Smooth muscle cell (in vitro differentiated cells): ENCODE measurements around the gene HOXC11. TPM values are rescaled to one million over a fixed set of nuclear protein-coding genes. Genes with fewer than 3 reads are reported as not detected.

ENCODE experiments used
- DNase-seq: peaks from one replicate; lab custom pipeline; 2025; ENCODE audit not compliant: unreplicated experiment; lab: John Stamatoyannopoulos, UW
- H2AFZ ChIP-seq: fragments of 200-600 bp; sonication (generic); 2 replicates; pipeline ENCODE4 v1.6.0; 2016; ENCODE audit warnings: antibody characterized with exemption, low read depth, mild to moderate bottlenecking
- H3F3A ChIP-seq: fragments of 200-600 bp; sonication (generic); 2 replicates; pipeline ENCODE4 v1.6.0; 2017; ENCODE audit warnings: antibody characterized with exemption, low read depth
- H3K27ac ChIP-seq: fragments of 200-600 bp; sonication (generic); 2 replicates; pipeline ENCODE4 v1.5.1; 2016; ENCODE audit warnings: low read depth, mild to moderate bottlenecking
- H3K27me3 ChIP-seq: fragments of 200-600 bp; sonication (generic); 2 replicates; pipeline ENCODE4 v1.6.1; 2016; ENCODE audit warnings: low read depth, mild to moderate bottlenecking
- H3K36me3 ChIP-seq: fragments of 200-600 bp; sonication (generic); 2 replicates; pipeline ENCODE4 v1.5.1; 2016; ENCODE audit warnings: low read depth
- H3K4me1 ChIP-seq: fragments of 200-600 bp; sonication (generic); 2 replicates; pipeline ENCODE4 v1.5.1; 2016; ENCODE audit warnings: low read depth
- H3K4me2 ChIP-seq: fragments of 200-600 bp; sonication (generic); 2 replicates; pipeline ENCODE4 v1.6.0; 2016; ENCODE audit warnings: mild to moderate bottlenecking
- H3K4me3 ChIP-seq: fragments of 200-600 bp; sonication (generic); 2 replicates; pipeline ENCODE4 v1.5.1; 2016; ENCODE audit warnings: mild to moderate bottlenecking
- H3K79me2 ChIP-seq: fragments of 200-600 bp; sonication (generic); 2 replicates; pipeline ENCODE4 v1.6.0; 2016; ENCODE audit warnings: low read depth, mild to moderate bottlenecking
- H3K9ac ChIP-seq: fragments of 200-600 bp; sonication (generic); 2 replicates; pipeline ENCODE4 v1.6.0; 2016; ENCODE audit warnings: low read depth
- H3K9me3 ChIP-seq: fragments of 200-600 bp; sonication (generic); replicated peaks from 2 replicates; pipeline ENCODE4 v1.5.1; 2016; ENCODE audit warnings: low read depth
- H4K20me1 ChIP-seq: fragments of 200-600 bp; sonication (generic); 2 replicates; pipeline ENCODE4 v1.6.0; 2016; ENCODE audit warnings: low read depth
- CTCF ChIP-seq: fragments of 200-600 bp; sonication (generic); IDR thresholded peaks from 2 replicates; pipeline ENCODE4 v1.5.1; 2017; ENCODE audit warnings: borderline replicate concordance, mild to moderate bottlenecking, antibody characterized with exemption; ENCODE audit not compliant: insufficient read depth, poor library complexity, severe bottlenecking
- WGBS: methylation state at CpG from one replicate; pipeline ENCODE4 v1.1.7; 2016; ENCODE audit warnings: low lambda C conversion rate; 5-methylcytosine and 5-hydroxymethylcytosine counted together
- polyA plus RNA-seq: library from polyadenylated mRNA; unstranded; fragments of >200 nt; fragmentation: Nextera tagmentation; extraction: Ambion mirVana; gene quantifications from 2 replicates; pipeline ENCODE4 v1.2.1, GENCODE V29; 2016
- total RNA-seq: library from RNA; depleted of rRNA; stranded (reverse); fragments of >200 nt; gene quantifications from 2 replicates; pipeline ENCODE4 v1.2.3, GENCODE V29; 2014

The HOXC11 gene
- total and polyA plus RNA-seq, 2 experiments from 2014 or later: 0.23 to 0.27 TPM

GRCh38 chr12:53928054-53928835 lies 44.7 kb upstream of the HOXC11 start:
- H3K4me1 ChIP-seq: no peaks in the 10 kb centered on the region
- no peaks in the 10 kb centered on the region for H3K9me3 ChIP-seq
- H3K27me3 ChIP-seq: peaks cover 100% of the 10 kb centered on the region
- WGBS: 15% methylated on average over 31 of the region's 31 CpGs
- H2AFZ ChIP-seq: no peak overlapping the region
- H3K4me2 ChIP-seq: no peak overlapping the region
- H3K36me3 ChIP-seq: no peaks in the 10 kb centered on the region
- no peak for TF ChIP-seq CTCF
- H4K20me1 ChIP-seq: no peaks in the 10 kb centered on the region
- no peaks in the 10 kb centered on the region for H3K79me2 ChIP-seq
- H3F3A ChIP-seq: no peaks in the 10 kb centered on the region
- H3K9ac ChIP-seq: no peak overlapping the region
- no peak for DNase-seq
- no peak overlapping the region for H3K27ac ChIP-seq
- H3K4me3 ChIP-seq: no peak overlapping the region

- Histone ChIP-seq H3K36me3 (no peaks in the 10 kb centered on the region), H4K20me1 (no peaks in the 10 kb centered on the region), H3K27me3 (peaks cover 100% of the 10 kb centered on the region), H3K4me2 (no peak overlapping the region), H3K9me3 (no peaks in the 10 kb centered on the region), H3K79me2 (no peaks in the 10 kb centered on the region), H3K27ac (no peak overlapping the region), H2AFZ (no peak overlapping the region), H3K9ac (no peak overlapping the region), H3F3A (no peaks in the 10 kb centered on the region), H3K4me1 (no peaks in the 10 kb centered on the region), H3K4me3 (no peak overlapping the region)
- no peak for TF ChIP-seq CTCF
- WGBS: 49% methylated on average over 4 of the region's 4 CpGs
- no peak for DNase-seq
Measured at GRCh38 chr12:53929527-53929926, 43.4 kb upstream of the HOXC11 start.

- no peak overlapping the region for H3K4me2 ChIP-seq
- no peak overlapping the region for H3K27ac ChIP-seq
- peaks cover 100% of the 10 kb centered on the region for H3K27me3 ChIP-seq
- DNase-seq: no peak
- no peaks in the 10 kb centered on the region for H3F3A ChIP-seq
- no peak for TF ChIP-seq CTCF
- no peak overlapping the region for H2AFZ ChIP-seq
- peaks cover 4% of the 10 kb centered on the region for H3K4me1 ChIP-seq
- no peaks in the 10 kb centered on the region for H4K20me1 ChIP-seq
- WGBS: 20% methylated on average over 30 of the region's 30 CpGs
- H3K79me2 ChIP-seq: no peaks in the 10 kb centered on the region
- no peaks in the 10 kb centered on the region for H3K36me3 ChIP-seq
- no peak overlapping the region for H3K9ac ChIP-seq
- no peak overlapping the region for H3K4me3 ChIP-seq
- H3K9me3 ChIP-seq: no peaks in the 10 kb centered on the region
Measured at GRCh38 chr12:53930591-53931255, 42.2 kb upstream of the HOXC11 start.
